Measurements from ENCODE around the gene TSPYL1. TPM values are rescaled to one million over a fixed set of nuclear protein-coding genes. Genes with fewer than 3 reads are reported as not detected.

The TSPYL1 gene
- total RNA-seq, 1 donor from 2014 or later, result 95.6 TPM

DNA sequence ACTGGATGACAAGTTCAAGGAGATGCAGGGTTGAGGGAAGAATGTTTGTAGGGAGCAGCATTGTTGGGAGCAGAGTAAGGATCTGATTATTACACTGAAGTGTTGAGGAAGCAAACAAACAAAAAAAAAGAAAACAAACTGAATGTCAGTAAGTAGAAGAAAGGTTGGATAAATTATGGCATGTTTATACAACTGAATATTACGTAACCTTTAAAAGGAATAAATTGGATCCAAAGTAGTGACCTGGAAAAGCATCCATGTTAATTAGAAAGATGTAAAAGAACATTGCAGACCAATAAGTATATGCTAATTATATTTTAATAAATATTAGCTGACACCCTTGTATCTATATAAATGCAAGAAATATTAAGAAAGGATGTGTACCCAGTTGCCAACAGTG, 12.8 kb upstream of the TSPYL1 start:
- no peaks in the 10 kb centered on the region for H3K4me1 Mint-ChIP-seq
- no peak overlapping the region for H3K4me3 Mint-ChIP-seq
- H3K27ac Mint-ChIP-seq, result no peak overlapping the region
- no peaks in the 10 kb centered on the region for H3K27me3 Mint-ChIP-seq (ENCODE audit: low read depth)
- H3K36me3 Mint-ChIP-seq, result peaks cover under 1% of the 10 kb centered on the region
- TF ChIP-seq, protein P1, sequence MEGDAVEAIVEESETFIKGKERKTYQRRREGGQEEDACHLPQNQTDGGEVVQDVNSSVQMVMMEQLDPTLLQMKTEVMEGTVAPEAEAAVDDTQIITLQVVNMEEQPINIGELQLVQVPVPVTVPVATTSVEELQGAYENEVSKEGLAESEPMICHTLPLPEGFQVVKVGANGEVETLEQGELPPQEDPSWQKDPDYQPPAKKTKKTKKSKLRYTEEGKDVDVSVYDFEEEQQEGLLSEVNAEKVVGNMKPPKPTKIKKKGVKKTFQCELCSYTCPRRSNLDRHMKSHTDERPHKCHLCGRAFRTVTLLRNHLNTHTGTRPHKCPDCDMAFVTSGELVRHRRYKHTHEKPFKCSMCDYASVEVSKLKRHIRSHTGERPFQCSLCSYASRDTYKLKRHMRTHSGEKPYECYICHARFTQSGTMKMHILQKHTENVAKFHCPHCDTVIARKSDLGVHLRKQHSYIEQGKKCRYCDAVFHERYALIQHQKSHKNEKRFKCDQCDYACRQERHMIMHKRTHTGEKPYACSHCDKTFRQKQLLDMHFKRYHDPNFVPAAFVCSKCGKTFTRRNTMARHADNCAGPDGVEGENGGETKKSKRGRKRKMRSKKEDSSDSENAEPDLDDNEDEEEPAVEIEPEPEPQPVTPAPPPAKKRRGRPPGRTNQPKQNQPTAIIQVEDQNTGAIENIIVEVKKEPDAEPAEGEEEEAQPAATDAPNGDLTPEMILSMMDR (IDR thresholded peaks at IDR 0.05; ENCODE audit: unreplicated experiment), result no peak
- DNase-seq (ENCODE audit: low spot score in 2 of 2, unreplicated experiment in 2 of 2), result no peak
- no peaks in the 10 kb centered on the region for H3K9me3 Mint-ChIP-seq

DNA sequence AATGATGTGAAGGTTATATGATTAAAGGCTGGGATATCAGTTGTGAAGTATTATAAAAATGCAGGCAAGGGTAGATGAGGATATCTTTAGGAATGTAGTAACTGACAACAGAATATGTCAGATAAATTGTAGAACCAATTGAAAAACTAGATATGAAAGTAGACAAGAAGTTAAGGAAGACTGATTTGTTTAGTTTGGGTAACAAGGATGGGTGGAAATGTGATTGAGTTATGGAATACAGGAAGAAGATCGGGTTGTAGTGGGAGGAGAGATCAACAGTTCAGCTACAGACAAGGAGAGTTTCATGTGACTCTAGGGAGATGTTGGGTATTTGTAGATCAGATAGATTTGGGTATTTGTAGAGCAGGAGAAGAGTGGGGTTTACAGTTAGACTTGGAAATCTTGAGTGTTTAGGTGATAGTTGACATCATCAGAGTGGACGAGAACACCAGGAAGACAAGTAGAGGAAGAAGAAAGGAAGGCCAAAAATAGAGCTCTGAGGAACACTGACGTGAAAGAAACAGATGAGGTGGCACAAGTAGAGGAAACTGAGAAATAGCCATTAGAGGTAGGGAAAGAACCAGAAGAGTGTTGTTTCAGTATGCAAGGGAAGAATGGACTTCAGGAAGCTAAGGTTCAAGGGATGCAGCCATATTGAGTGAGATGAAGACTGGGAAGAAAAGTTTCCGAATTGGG, 12.1 kb upstream of the TSPYL1 start:
- DNase-seq (ENCODE audit: low spot score in 2 of 2, unreplicated experiment in 2 of 2), result no peak
- TF ChIP-seq, protein P1 (IDR thresholded peaks at IDR 0.05; ENCODE audit: unreplicated experiment), result no peak
- Mint-ChIP-seq H3K4me3 (no peak overlapping the region), H3K27ac (no peak overlapping the region), H3K9me3 (no peaks in the 10 kb centered on the region), H3K36me3 (no peaks in the 10 kb centered on the region), H3K27me3 (ENCODE audit: low read depth) (no peaks in the 10 kb centered on the region), H3K4me1 (no peaks in the 10 kb centered on the region)

DNA sequence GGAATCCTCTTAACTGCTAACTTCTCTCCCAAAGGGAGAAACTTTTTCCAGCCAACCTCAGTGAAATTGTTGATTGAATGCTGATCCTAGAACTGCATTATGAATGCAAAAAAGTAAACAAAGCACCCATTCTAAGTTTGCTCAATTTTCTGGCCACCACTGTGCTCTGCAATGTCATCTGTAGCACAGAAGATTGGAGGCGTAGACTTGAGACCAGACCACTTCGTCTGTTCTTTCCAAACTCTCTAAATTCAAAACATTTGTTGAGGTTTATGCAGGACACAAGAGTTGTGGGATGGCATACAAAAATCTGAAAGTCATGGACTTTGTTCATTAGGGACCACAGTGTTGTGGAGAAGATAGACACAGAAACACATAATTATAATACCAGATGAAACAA, 11.1 kb upstream of the TSPYL1 start:
- H3K27ac Mint-ChIP-seq, result no peak overlapping the region
- TF ChIP-seq, protein P1 (IDR thresholded peaks at IDR 0.05; ENCODE audit: unreplicated experiment), result no peak
- no peaks in the 10 kb centered on the region for H3K36me3 Mint-ChIP-seq
- no peak for DNase-seq (ENCODE audit: low spot score in 2 of 2, unreplicated experiment in 2 of 2)
- no peaks in the 10 kb centered on the region for H3K27me3 Mint-ChIP-seq (ENCODE audit: low read depth)
- no peak overlapping the region for H3K4me3 Mint-ChIP-seq
- no peaks in the 10 kb centered on the region for H3K9me3 Mint-ChIP-seq
- no peaks in the 10 kb centered on the region for H3K4me1 Mint-ChIP-seq

DNA sequence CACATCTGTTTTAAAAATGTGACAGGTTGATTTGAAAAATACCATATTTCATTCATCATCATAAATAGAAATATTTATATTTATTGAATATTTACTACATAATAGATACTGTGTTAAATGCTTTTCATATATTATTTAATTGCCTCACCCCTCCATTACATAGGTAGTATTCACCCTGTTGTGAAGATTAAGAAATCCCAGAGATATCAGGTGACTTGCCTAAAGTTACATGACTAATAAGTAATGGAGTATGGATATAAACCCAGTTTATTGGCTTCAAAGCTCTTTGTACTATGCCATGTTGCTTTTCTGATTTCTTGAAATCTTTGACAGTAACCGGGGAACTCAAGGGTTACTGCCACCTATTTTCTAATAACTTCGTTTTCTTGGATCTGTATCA, 10.1 kb upstream of the TSPYL1 start:
- TF ChIP-seq, protein P1 (IDR thresholded peaks at IDR 0.05; ENCODE audit: unreplicated experiment), result no peak
- no peak overlapping the region for H3K4me3 Mint-ChIP-seq

DNA sequence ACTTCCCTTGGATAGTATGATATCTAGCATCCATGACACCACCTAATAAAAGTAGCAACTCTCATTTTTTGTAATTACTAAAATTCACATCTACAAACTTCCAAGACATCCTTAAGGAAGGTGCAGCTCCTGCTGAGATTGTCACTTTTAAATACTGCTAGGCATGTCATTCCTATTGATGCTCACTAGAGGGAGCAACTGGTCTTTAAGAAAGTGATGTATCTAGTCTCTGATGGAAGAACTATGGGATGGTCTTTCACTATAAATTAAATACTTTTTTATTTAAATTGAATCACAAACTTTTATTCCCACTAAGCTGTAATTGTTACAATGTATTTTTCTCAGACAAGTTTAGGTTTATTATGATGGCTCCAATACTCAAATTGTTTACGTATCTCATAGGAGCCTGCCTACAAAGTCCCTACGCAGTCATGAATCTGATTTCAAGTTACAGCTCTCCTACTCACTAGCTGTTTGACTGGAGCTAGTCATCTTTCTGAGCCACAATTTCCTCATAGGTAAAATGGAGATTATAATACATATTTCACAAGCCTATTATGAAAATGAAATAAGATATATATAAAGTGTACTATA, 8.1 kb upstream of the TSPYL1 start:
- Mint-ChIP-seq H3K4me3 (no peak overlapping the region), H3K27me3 (ENCODE audit: low read depth) (no peaks in the 10 kb centered on the region), H3K9me3 (no peaks in the 10 kb centered on the region), H3K4me1 (peaks cover 6% of the 10 kb centered on the region), H3K27ac (no peak overlapping the region), H3K36me3 (peaks cover 2% of the 10 kb centered on the region)
- TF ChIP-seq, protein P1 (IDR thresholded peaks at IDR 0.05; ENCODE audit: unreplicated experiment), result peak; percentile 83
- DNase-seq (ENCODE audit: low spot score in 2 of 2, unreplicated experiment in 2 of 2), result no peak

More for the DNA sequence above, 10.1 kb upstream of the TSPYL1 start:
- Mint-ChIP-seq H3K36me3 (peaks cover 2% of the 10 kb centered on the region), H3K27me3 (ENCODE audit: low read depth) (no peaks in the 10 kb centered on the region), H3K9me3 (no peaks in the 10 kb centered on the region), H3K27ac (no peak overlapping the region), H3K4me1 (no peaks in the 10 kb centered on the region)
- DNase-seq (ENCODE audit: low spot score in 2 of 2, unreplicated experiment in 2 of 2), result no peak

All from mesothelial cell of epicardium (in vitro differentiated cells).